NB4 (cell line): ENCODE data around the gene AGAP5.

Experiments
- CTCF ChIP-seq: IDR thresholded peaks from one replicate; pipeline ENCODE4 v1.5.1; 2012; ENCODE audit warnings: low read depth, low read length
- MAX ChIP-seq: IDR thresholded peaks from 2 replicates; pipeline ENCODE4 v1.6.1; 2011; ENCODE audit warnings: low read depth, low read length
- MYC ChIP-seq: IDR thresholded peaks from 2 replicates; pipeline ENCODE4 v1.6.1; 2011; ENCODE audit warnings: low read depth, low read length
- POLR2A ChIP-seq: IDR thresholded peaks from 2 replicates; pipeline ENCODE4 v1.6.1; 2011; ENCODE audit warnings: mild to moderate bottlenecking; ENCODE audit not compliant: insufficient read length; ENCODE audit errors: extremely low read depth

GRCh38 chr10:73647875-73648651 lies 49.8 kb downstream of the AGAP5 start:
- no peak for TF ChIP-seq MYC
- TF ChIP-seq CTCF: no peak
- TF ChIP-seq POLR2A: no peak
- no peak for TF ChIP-seq MAX
